HEK293 (cell line): ENCODE measurements around the gene IL4I1.
A peak's percentile ranks its signal among the peaks of the same experiment; 100 is the strongest.

Source experiments
- CTCF ChIA-PET: fragments of 350-600 bp; formaldehyde crosslinking; extraction: SDS; loops from one replicate; lab custom pipeline; 2021; ENCODE audit warnings: antibody characterized with exemption; lab: Yijun Ruan, JAX
- POLR2A ChIA-PET: fragments of 300-600 bp; formaldehyde crosslinking; extraction: SDS; loops from one replicate; lab custom pipeline; 2020; ENCODE audit warnings: antibody characterized with exemption, inconsistent platforms; lab: Yijun Ruan, JAX
- H3K27ac ChIP-seq: fragments of 200-500 bp; sonication (Bioruptor generic); 2 replicates; pipeline ENCODE4 v1.5.1; 2014; ENCODE audit warnings: low read depth, low read length, control low read depth, inconsistent platforms; ENCODE audit errors: extremely low read depth
- H3K36me3 ChIP-seq, 2 experiments: fragments of 200-500 bp in 1 of 2; sonication (Bioruptor generic) in 1 of 2; 1 replicate in 1 of 2; 2 replicates in 1 of 2; pipeline ENCODE4 v1.5.1; 2014 to 2017; ENCODE audit warnings: inconsistent platforms in 2 of 2, low read length in 2 of 2; ENCODE audit not compliant: control insufficient read depth in 2 of 2, insufficient read depth in 1 of 2
- H3K4me1 ChIP-seq: fragments of 200-500 bp; sonication (Bioruptor generic); 2 replicates; pipeline ENCODE4 v1.5.1; 2014; ENCODE audit warnings: mild to moderate bottlenecking, low read length, inconsistent platforms; ENCODE audit not compliant: control insufficient read depth, insufficient read depth
- H3K4me3 ChIP-seq: 2 replicates; pipeline ENCODE4 v1.5.1; 2011; ENCODE audit warnings: low read depth, mild to moderate bottlenecking, control low read depth, low read length, moderate library complexity
- H3K9me3 ChIP-seq: fragments of 200-500 bp; sonication (Bioruptor generic); 2 replicates; pipeline ENCODE4 v1.5.1; 2014; ENCODE audit warnings: low read depth, low read length, inconsistent platforms; ENCODE audit not compliant: control insufficient read depth, insufficient read depth
- EGR2 ChIP-seq: fragments of 450-650 bp; formaldehyde crosslinking; IDR thresholded peaks from 2 replicates; pipeline ENCODE4 v1.5.1; 2016; ENCODE audit warnings: low read depth, missing biosample characterization, missing genetic modification characterization
- GLI2 ChIP-seq: fragments of 450-650 bp; formaldehyde crosslinking; IDR thresholded peaks from 2 replicates; pipeline ENCODE4; 2017; ENCODE audit warnings: missing biosample characterization, missing genetic modification characterization, low read depth, borderline replicate concordance
- GLIS1 ChIP-seq: fragments of 450-650 bp; formaldehyde crosslinking; IDR thresholded peaks from 2 replicates; pipeline ENCODE4 v1.5.1; 2016; ENCODE audit warnings: missing biosample characterization, missing genetic modification characterization
- HIC1 ChIP-seq: fragments of 450-650 bp; formaldehyde crosslinking; IDR thresholded peaks from 2 replicates; pipeline ENCODE4 v1.5.1; 2016; ENCODE audit warnings: missing biosample characterization, missing genetic modification characterization
- YY2 ChIP-seq: fragments of 450-650 bp; formaldehyde crosslinking; IDR thresholded peaks from 2 replicates; pipeline ENCODE4 v1.5.1; 2016; ENCODE audit warnings: missing biosample characterization, missing genetic modification characterization
- ZBTB10 ChIP-seq: fragments of 450-650 bp; formaldehyde crosslinking; IDR thresholded peaks from 2 replicates; pipeline ENCODE4 v1.5.1; 2016; ENCODE audit warnings: missing biosample characterization, missing genetic modification characterization
- ZEB2 ChIP-seq: fragments of 450-650 bp; formaldehyde crosslinking; IDR thresholded peaks from 2 replicates; pipeline ENCODE4 v1.5.1; 2016; ENCODE audit warnings: missing biosample characterization, missing genetic modification characterization
- ZNF2 ChIP-seq: fragments of 450-650 bp; formaldehyde crosslinking; IDR thresholded peaks from 2 replicates; pipeline ENCODE4 v1.5.1; 2016; ENCODE audit warnings: missing biosample characterization, missing genetic modification characterization
- ZNF202 ChIP-seq: fragments of 450-650 bp; formaldehyde crosslinking; IDR thresholded peaks from 2 replicates; pipeline ENCODE4 v1.5.1; 2016; ENCODE audit warnings: missing biosample characterization, missing genetic modification characterization, borderline replicate concordance
- ZNF211 ChIP-seq: fragments of 450-650 bp; formaldehyde crosslinking; IDR thresholded peaks from 2 replicates; pipeline ENCODE4 v1.5.1; 2016; ENCODE audit warnings: low read depth, missing biosample characterization, missing genetic modification characterization
- ZNF23 ChIP-seq: fragments of 450-650 bp; formaldehyde crosslinking; IDR thresholded peaks from 2 replicates; pipeline ENCODE4 v1.5.1; 2016; ENCODE audit warnings: missing biosample characterization, missing genetic modification characterization, borderline replicate concordance
- ZNF341 ChIP-seq: fragments of 450-650 bp; formaldehyde crosslinking; IDR thresholded peaks from 2 replicates; pipeline ENCODE4; 2016; ENCODE audit warnings: low read depth, missing biosample characterization, missing genetic modification characterization
- ZNF510 ChIP-seq: fragments of 450-650 bp; formaldehyde crosslinking; IDR thresholded peaks from 2 replicates; pipeline ENCODE4 v1.5.1; 2018; ENCODE audit warnings: mild to moderate bottlenecking, missing genetic modification characterization, missing biosample characterization; ENCODE audit not compliant: insufficient replicate concordance
- ZNF600 ChIP-seq: fragments of 450-650 bp; formaldehyde crosslinking; IDR thresholded peaks from 2 replicates; pipeline ENCODE4 v1.5.1; 2016; ENCODE audit warnings: missing biosample characterization, missing genetic modification characterization
- ZNF692 ChIP-seq: fragments of 450-650 bp; formaldehyde crosslinking; IDR thresholded peaks from 2 replicates; pipeline ENCODE4 v1.5.1; 2016; ENCODE audit warnings: missing biosample characterization, missing genetic modification characterization
- ZNF792 ChIP-seq: fragments of 450-650 bp; formaldehyde crosslinking; IDR thresholded peaks from 2 replicates; pipeline ENCODE4 v1.5.1; 2016; ENCODE audit warnings: missing biosample characterization, missing genetic modification characterization
- ZSCAN30 ChIP-seq: fragments of 450-650 bp; IDR thresholded peaks from 2 replicates; pipeline ENCODE4 v1.5.1; 2018; ENCODE audit warnings: missing biosample characterization, mild to moderate bottlenecking, missing genetic modification characterization, moderate library complexity
- TF ChIP-seq, protein P1 (sequence below): fragments of 450-650 bp; formaldehyde crosslinking; IDR thresholded peaks from 2 replicates; pipeline ENCODE4 v1.5.1; 2016; ENCODE audit warnings: missing biosample characterization, missing genetic modification characterization
- TF ChIP-seq, protein P2 (sequence below): fragments of 450-650 bp; formaldehyde crosslinking; IDR thresholded peaks from 2 replicates; pipeline ENCODE4 v1.5.1; 2017; ENCODE audit warnings: missing biosample characterization, missing genetic modification characterization

Gene IL4I1

GRCh38 chr19:49843265-49843664 lies 53.4 kb downstream of the IL4I1 start (continued):
- TF ChIP-seq ZNF202 (tag by site-specific recombination): no peak
- no peak for TF ChIP-seq GLI2 (tag by site-specific recombination)
- no peak for TF ChIP-seq ZNF510 (tag by site-specific recombination)
- no peak for TF ChIP-seq ZNF211 (tag by site-specific recombination)
- no peak for TF ChIP-seq ZNF23 (tag by site-specific recombination)
- TF ChIP-seq, protein P1, sequence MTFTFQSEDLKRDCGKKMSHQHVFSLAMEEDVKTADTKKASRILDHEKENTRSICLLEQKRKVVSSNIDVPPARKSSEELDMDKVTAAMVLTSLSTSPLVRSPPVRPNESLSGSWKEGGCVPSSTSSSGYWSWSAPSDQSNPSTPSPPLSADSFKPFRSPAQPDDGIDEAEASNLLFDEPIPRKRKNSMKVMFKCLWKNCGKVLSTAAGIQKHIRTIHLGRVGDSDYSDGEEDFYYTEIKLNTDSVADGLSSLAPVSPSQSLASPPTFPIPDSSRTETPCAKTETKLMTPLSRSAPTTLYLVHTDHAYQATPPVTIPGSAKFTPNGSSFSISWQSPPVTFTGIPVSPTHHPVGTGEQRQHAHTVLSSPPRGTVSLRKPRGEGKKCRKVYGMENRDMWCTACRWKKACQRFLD (tag by site-specific recombination): no peak

GRCh38 chr19:49840736-49841249 lies 55.9 kb downstream of the IL4I1 start:
- Histone ChIP-seq H3K27ac (no peak overlapping the region), H3K4me1 (no peaks in the 10 kb centered on the region), H3K9me3 (no peaks in the 10 kb centered on the region), H3K36me3 (peaks cover 6 to 55% of the 10 kb centered on the region in 2 experiments), H3K4me3 (no peak overlapping the region)
- ChIA-PET POLR2A (no interaction called here), CTCF (no interaction called here)
- TF ChIP-seq ZNF600 (tag by site-specific recombination) (peak; percentile 40; the same call in 1 of the 2 replicates), ZBTB10 (no peak)

DNA sequence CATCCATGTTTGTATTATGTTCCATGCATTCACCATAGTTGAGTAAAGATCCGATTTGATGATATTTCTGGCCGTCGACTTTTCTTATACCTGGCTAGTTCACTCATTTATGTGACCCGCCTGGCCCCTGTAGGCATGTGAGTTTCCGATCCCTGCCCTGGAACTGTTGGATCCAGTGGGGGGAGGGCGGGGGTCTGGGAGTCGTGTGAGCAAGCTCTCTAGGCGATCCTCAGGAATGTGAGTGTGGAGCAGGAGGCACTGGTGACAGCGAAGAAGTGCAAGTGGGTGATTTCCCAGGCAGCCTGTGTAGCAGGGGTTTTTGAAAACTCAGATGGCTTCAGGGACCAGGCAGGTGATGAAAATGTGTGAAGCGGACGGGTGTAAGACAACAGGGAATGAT lies 56.4 kb downstream of the IL4I1 start:
- peaks cover 6 to 59% of the 10 kb centered on the region in 2 experiments for H3K36me3 ChIP-seq
- H3K4me1 ChIP-seq: no peaks in the 10 kb centered on the region
- H3K27ac ChIP-seq: no peak overlapping the region
- no peaks in the 10 kb centered on the region for H3K9me3 ChIP-seq
- ChIA-PET CTCF (no interaction called here), POLR2A (interaction anchor here (1.0 kb wide), 1 partner anchor 10 kb away, joined by 3 read pairs; no protein-coding TSS in a partner anchor)
- no peak overlapping the region for H3K4me3 ChIP-seq
- TF ChIP-seq GLIS1 (tag by site-specific recombination) (no peak), ZNF2 (tag by site-specific recombination) (no peak), ZSCAN30 (no peak), ZNF792 (tag by site-specific recombination) (no peak), HIC1 (no peak), ZNF341 (tag by site-specific recombination) (no peak), EGR2 (tag by site-specific recombination) (no peak), YY2 (tag by site-specific recombination) (no peak), ZNF692 (no peak), ZEB2 (tag by site-specific recombination) (no peak)
- TF ChIP-seq, protein P2, sequence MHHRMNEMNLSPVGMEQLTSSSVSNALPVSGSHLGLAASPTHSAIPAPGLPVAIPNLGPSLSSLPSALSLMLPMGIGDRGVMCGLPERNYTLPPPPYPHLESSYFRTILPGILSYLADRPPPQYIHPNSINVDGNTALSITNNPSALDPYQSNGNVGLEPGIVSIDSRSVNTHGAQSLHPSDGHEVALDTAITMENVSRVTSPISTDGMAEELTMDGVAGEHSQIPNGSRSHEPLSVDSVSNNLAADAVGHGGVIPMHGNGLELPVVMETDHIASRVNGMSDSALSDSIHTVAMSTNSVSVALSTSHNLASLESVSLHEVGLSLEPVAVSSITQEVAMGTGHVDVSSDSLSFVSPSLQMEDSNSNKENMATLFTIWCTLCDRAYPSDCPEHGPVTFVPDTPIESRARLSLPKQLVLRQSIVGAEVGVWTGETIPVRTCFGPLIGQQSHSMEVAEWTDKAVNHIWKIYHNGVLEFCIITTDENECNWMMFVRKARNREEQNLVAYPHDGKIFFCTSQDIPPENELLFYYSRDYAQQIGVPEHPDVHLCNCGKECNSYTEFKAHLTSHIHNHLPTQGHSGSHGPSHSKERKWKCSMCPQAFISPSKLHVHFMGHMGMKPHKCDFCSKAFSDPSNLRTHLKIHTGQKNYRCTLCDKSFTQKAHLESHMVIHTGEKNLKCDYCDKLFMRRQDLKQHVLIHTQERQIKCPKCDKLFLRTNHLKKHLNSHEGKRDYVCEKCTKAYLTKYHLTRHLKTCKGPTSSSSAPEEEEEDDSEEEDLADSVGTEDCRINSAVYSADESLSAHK: no peak
